22Rv1 (cell line): Measurements from ENCODE around the gene SDK1.

Experiments used
- CTCF ChIP-seq: fragments of 450-650 bp; IDR thresholded peaks from 2 replicates; pipeline ENCODE4 v1.5.1; 2017; ENCODE audit warnings: mild to moderate bottlenecking
- ZFX ChIP-seq: fragments of 450-650 bp; IDR thresholded peaks from 2 replicates; pipeline ENCODE4 v1.6.1; 2017; ENCODE audit warnings: antibody characterized with exemption, borderline replicate concordance

GRCh38 chr7:4241791-4242190 is 940.7 kb downstream of the SDK1 start:
- TF ChIP-seq CTCF = peak; percentile 42
- no peak for TF ChIP-seq ZFX
